A673 (cell line): ENCODE data around the gene CLSTN2.

Source experiments
- CTCF ChIP-seq: fragments of 300-800, 200-600 bp; sonication (generic); conservative IDR thresholded peaks from 2 replicates; pipeline ENCODE4 v1.5.1; 2017; ENCODE audit warnings: low read depth, mild to moderate bottlenecking, antibody characterized with exemption, low read length, moderate library complexity, mixed read lengths
- EZH2 ChIP-seq: fragments of 200-600 bp; sonication (generic); IDR thresholded peaks from 2 replicates; pipeline ENCODE4 v1.6.1; 2017; ENCODE audit warnings: borderline replicate concordance, low read depth, mild to moderate bottlenecking, mixed read lengths, antibody characterized with exemption, low read length; ENCODE audit not compliant: poor library complexity, severe bottlenecking

DNA sequence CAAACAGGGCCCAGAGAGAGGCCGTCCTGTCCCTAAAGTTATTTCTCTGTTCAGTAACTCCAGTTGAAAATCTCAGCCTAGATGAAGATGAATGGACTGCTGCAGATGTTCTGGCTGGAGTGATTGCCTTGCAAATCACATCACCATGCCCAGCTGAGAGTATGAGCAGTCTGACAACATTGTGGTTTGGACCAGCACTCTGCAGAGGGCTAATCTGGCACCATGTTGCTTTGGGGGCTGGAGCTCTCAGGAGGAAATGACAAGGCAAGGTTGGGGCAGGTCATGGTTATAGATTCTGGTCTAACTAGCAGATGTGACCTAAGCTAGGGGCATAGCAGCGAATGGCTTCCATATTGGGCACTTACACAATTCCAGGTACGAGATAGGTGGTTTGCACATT, 314.2 kb downstream of the CLSTN2 start:
- TF ChIP-seq EZH2 (no peak), CTCF (no peak)
